ENCODE results near the gene NPIPA1.
"Not testable (repeated sequence)": the region's sequence is repeated elsewhere in the genome, so short reads cannot be mapped to it uniquely, and the experiment has no call there.

The NPIPA1 gene

GRCh38 chr16:14978908-14979307 lies 41.7 kb downstream of the NPIPA1 start:
- not testable (repeated sequence) for DNase-seq

- not testable (repeated sequence) for DNase-seq
Measured at GRCh38 chr16:14981234-14981633, 44.0 kb downstream of the NPIPA1 start.

DNA sequence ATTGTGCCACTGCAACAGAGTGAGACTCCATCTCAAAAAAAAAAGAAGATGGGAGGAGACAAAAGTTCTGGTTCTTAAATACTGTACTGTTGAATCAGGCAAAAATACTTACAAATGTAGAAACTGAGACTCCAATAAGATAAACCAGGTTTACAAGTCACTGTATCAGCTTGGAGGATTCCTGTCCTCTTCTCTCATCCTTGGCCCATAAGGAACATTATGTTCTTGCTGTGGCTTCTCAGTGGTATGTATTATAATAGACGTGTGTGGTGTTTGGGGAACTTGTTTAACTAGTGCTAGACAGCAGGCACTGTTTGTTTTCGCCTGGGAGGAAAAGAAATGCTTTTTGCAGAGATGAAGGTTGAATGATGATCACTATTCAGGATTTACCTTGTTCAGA lies 45.3 kb downstream of the NPIPA1 start:
- DNase-seq, result not testable (repeated sequence)

GRCh38 chr16:14988092-14988491 lies 50.8 kb downstream of the NPIPA1 start:
- DNase-seq, result not testable (repeated sequence)

GRCh38 chr16:14988661-14989191 lies 51.5 kb downstream of the NPIPA1 start:
- not testable (repeated sequence) for DNase-seq

DNA sequence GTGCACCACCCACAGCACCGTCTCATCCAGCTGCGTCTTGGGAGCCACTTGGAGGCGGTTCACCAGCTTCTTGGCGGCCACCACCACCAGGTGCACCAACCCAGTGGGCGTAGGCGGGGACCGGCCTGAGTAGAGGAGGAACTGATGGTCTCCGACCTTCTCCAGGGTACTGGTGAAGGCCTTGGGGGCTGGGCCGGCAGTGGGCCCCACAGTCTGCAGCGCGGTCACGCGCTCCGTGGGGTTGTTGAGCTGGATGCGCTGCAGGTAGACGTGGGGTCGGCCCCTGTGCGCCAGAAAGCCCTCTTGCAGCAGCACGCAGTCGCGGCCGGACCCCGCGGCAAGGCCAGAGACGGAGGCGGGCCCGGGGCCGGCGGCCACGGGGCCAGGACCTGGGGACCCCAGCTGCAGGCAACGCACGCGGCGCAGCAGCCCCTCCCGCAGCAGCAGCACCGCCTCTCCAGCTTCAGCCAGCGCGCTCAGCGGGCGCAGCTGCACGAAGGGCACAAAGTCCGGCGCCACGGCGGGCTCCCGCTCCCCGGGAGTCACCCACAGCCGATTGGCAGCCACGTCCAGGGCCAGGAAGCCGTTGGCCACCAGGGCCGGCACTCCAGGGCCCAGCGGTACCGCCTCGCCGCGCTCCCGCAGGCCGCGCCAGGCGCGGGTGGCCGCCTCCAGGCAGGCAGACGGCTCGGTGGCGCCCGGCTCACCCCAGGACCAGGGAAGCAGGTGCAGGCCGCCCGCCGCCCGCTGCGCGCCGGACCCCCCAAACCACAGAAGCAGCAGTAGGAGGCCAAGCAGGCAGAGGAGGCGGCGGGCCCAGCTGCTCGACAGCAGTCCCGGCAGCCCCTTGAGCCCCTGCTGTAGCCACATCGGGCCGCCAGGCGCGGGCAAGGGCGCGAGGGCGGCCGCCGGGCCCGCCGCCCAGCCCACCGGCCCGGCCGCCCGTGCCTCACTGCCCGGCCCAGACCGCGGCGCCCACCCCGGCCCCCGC lies 52.3 kb downstream of the NPIPA1 start:
- not testable (repeated sequence) for DNase-seq

GRCh38 chr16:14993277-14994151 lies 56.3 kb downstream of the NPIPA1 start:
- not testable (repeated sequence) for DNase-seq

GRCh38 chr16:14996702-14997101 lies 59.5 kb downstream of the NPIPA1 start:
- DNase-seq, result not testable (repeated sequence)

- not testable (repeated sequence) for DNase-seq
Measured at GRCh38 chr16:14998300-14998699, 61.1 kb downstream of the NPIPA1 start.

DNA sequence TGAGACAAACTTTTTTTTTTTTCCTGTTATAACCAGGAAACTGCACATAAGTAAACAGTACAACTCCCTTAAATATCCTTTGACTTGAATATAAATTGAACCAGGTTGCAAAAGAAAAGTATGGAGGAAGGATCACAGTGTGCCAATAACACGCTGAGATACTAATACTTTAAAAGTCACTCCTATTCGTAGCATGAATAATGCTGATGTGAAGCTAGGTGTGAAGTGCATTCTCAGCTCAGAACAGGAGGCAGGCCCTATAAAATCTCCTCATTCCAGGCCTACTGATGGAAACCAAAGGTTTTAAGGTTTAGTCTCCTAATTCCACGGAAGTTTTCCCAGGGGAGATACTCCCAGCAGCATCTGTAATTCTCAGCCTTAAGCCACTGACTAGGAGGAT lies 62.6 kb downstream of the NPIPA1 start:
- DNase-seq, result not testable (repeated sequence)

Measured in stimulated activated CD4-positive, alpha-beta T cell treated with anti-CD3 and anti-CD28 coated beads, Interleukin-2, amount 100 ng/mL, for 24 hours (primary cell).